Hematopoietic multipotent progenitor cell (in vitro differentiated cells): ENCODE results near the gene ARHGAP31. TPM values are rescaled to one million over a fixed set of nuclear protein-coding genes. Genes with fewer than 3 reads are reported as not detected.
"Not testable (repeated sequence)": the region's sequence is repeated elsewhere in the genome, so short reads cannot be mapped to it uniquely, and the experiment has no call there.

Experiments
- DNase-seq, 3 donors: peaks; one replicate each; pipeline ENCODE4 v3.0.0-alpha.2; 2011 to 2015; ENCODE audit warnings: low read depth in 2 of 3, low spot score in 2 of 3
- total RNA-seq: library from RNA; depleted of rRNA; stranded (reverse); fragments of >200 nt; gene quantifications from one replicate; pipeline ENCODE4 v1.2.3, GENCODE V29; 2012

The ARHGAP31 gene
- total RNA-seq, 1 donor = 2.4 TPM

DNA sequence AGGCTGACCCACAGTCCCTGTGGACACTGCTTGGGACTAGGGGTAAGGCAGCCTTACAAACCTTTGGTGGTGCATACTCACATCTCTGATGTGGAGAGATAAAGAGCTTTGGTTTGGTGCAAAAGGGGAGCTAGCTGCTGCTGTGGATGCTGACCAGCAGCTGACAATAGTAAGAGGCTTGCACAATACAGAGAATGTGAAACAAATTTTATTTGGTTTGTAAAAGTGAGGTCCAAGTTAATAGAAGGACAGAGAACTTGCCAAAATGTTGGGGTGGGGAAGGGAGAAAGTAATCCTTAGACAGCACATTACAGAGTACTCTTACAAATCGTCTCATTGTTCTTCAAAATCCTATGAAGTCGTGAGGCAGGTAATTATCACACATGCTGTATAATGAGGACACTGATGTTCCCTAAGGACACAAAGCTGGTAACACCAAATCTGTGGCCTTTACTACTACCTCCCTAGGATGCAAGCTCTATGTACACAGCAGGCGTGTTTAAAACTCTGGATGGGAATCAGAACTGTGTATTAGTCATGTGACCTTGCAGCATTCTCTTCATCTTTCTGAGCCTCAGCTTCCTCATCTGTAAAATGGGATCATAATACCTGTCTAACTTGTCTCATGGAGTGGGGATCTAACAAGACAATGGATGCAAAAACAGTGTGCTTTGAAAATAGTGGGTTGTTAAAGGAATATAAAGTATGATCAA lies 21.6 kb downstream of the ARHGAP31 start:
- DNase-seq = no peak

DNA sequence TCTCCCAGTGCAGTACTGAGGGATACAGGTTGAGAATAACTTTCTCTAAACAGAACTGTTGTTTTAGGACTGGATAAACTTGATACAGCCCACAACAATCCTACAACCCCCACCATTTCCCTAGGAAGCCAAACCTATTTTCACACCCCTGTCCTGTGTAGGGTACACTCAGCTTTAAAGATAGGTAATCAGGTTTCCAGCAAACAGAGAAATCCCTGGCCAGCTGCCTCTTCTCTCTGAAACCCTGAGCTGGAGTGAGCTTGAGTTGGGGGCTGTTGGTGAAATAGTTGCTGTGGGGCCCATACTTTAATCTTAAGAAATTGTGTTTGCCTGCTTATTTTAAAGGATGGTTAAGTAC lies 22.1 kb downstream of the ARHGAP31 start:
- DNase-seq = no peak

DNA sequence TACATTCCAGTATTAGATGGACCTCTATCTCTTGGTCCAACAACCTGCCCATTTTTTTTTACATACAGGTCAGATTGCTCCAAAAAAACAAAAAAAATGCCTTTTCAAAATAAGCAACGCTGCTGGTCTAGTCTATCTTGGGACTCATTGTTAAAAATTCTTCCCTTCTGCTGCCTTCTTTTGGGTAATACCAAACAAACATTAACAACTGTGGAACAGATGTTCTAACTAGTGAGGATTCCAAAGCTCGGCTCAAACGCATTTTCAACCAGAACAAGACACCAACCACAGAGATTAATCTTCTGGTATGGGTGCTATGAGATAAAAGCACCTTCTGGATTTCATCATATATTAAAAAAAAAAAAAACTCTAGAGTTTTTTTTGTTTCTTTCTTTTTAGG lies 24.7 kb downstream of the ARHGAP31 start:
- no peak for DNase-seq

DNA sequence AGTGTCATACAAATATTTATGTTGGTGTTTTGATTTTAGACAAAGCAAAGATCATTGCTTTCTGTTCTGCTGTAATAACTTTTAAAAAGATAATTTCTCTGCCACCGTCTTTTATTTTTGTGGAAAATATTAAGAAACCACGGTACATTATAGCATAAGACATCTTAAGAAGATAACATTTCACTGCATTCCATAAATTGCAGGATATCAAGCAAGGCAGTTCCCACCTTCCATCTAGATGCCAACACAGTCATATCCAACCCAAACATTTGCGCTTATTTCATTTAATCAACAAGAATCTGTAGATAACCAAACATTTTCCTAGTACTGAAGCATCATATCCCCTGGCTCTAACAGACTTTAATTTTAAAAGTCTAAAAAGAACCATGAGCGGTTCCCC lies 25.1 kb downstream of the ARHGAP31 start:
- DNase-seq = no peak

DNA sequence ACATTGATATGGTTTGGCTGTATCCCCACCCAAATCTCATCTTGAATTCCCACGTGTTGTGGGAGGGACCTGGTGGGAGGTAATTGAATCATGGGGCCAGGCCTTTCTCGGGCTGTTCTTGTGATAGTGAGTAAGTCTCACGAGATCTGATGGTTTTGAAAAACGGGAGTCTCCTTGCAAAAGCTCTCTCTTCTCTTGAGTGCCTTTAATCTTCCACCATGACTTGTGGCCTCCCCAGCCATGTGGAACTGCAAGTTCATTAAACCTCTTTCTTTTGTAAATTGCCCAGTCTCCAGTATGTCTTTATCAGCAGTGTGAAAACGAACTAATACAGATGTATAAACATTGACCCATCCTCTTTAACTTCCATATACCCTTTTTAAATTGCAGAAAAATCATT lies 26.6 kb downstream of the ARHGAP31 start:
- DNase-seq = not testable (repeated sequence)

DNA sequence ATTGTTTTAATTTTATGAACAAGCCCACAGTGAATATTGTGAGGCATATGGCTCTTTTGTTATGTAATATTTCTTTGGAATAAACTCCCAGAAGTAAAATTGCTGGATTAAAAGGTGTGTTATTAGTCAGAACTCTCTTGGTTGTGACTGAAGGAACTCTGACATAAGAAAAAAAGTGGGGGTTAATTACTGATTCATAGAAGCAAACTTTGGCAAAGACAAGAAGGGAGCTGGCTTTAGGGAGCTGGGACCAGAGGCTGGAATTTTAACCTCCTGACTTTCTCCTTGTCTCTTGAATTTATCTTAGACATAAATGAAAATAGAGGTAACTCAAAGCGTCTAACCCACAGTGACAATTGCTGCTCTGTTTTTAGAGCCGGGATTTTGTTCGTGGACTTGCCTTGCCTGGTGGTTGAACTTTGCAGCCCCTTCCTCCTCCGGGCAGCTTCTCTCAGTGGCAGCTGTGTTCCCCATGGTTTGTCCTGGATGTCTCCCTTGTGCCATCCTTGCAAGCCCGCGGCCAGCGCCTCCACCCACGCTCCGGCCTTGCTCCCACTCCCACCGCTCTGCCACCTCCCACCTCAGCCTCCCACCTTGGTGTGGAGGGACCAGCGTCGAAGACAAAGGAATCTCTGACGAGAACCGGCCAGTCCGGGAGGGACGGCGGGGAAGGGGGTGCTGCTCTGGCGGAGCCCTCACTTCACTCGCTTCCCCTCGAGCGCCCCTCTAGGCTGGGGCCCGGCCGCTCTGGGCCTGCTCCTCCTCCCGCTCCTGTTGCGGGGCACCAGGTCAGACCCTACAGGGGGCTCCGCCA lies 28.0 kb downstream of the ARHGAP31 start:
- no peak for DNase-seq

DNA sequence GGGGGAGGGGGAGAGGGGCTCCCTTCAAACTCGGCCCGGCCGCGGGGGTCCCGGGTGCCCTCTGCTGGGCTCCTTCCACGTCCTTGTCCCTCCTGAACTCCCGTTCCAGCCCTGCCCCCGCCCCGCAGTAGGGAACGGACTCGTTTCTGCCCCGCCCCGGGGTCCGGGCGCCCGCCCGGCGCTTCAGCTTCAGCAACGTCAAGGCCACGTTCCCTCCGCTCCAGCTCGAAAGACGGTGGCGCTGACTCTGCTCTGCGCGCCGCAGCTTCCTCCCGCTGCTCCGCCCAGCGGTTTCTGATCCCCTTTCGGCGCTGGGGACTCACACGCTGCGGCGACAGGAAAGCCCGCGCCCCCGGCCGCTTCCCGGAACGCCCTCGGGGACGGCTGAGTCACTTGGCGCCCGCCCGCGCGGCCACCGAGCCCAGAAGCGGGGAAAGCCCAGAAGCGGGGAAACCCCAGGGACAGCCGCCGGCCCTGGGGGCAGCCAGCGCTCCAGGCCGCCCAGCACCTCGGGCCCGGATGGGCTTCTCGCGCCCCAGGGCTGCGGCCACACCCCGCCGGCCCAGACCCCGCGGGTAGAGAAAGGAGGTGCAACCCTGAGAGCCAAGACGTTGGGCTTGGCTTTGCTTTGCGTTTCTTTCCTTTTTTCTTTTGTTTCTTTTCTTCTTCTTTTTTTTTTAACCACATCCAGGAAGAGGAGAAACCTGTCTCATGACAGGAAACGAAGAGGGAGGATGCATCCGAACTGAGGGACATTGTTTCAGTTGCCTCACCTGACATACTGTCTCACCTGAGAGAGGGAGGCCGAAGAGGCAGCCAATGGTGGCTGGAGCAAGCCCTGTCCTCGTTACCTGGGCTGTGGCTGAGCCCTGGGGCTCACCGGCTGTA lies 28.9 kb downstream of the ARHGAP31 start:
- DNase-seq = peak; percentile 80 to 98 (median 97)

DNA sequence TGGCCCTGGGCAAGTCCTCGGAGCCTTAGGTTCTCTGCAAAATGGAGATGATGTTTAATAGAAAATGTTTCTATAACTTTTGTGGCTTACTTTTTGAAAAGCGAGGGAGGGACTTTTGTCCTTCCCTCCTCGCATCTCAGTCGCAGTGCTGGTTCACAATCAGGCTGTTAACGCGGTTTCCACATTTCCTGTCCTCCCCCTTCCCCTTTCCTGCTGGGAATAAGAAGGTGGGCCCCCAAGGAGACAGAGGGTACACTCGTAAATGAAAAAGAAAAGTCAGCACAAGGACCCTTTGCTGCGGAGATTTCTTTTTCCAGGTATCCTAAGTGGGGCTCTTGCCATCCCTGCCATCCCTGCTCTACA lies 29.5 kb downstream of the ARHGAP31 start:
- DNase-seq = no peak

DNA sequence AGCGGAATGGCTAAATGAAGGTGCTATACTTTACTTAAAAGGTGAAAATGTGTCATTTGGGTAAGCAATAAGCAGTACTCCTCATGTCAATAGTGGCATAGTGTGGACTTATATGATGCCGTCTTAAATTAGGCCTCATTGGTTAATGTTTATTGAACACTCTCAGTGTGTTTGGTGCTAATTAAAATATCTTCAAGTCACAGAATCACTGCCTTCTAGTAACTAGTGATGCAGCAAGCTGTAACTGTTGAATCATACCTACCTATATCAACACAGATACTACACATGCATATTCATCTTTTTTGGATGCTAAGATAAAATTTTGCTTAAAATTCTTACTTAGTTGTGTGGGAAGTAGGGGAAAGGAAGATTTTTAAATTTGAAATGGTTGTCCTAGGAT lies 30.7 kb downstream of the ARHGAP31 start:
- DNase-seq = no peak

DNA sequence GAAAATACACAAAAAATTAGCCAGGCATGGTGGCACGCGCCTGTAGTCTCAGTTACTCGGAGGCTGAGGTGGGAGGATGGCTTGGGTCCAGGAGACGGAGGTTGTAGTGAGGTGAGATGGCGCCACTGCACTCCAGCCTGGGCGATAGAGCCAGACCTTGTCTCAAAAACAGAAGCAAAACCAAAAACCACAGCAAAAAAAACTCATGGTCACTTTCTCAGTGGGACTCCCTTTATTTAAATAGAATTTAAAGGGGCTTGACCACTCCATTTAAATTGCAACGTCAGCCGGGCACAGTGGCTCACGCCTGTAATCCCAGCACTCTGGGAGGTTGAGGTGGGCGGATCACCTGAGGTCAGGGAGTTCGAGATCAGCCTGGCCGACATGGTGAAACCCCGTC lies 32.8 kb downstream of the ARHGAP31 start:
- DNase-seq = no peak

DNA sequence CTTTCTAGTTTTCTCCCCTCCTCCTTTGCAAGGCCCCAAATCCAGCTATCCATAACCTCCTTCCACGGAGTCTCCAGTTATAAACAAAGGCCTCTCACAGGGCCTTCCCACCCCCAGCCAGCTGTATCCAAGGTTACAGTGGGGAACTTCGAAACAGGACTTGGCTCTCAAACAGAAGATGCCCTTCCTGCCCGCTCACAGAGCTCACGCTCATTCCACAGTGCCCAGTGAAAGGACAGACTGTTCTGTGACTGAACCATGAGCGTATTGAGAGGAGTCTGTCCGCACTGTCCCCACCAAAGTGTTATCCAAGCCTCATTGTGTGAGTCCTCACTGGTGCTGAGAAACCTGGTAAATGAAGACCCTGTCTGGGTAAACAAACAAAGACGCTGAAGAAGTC lies 35.4 kb downstream of the ARHGAP31 start:
- no peak for DNase-seq

DNA sequence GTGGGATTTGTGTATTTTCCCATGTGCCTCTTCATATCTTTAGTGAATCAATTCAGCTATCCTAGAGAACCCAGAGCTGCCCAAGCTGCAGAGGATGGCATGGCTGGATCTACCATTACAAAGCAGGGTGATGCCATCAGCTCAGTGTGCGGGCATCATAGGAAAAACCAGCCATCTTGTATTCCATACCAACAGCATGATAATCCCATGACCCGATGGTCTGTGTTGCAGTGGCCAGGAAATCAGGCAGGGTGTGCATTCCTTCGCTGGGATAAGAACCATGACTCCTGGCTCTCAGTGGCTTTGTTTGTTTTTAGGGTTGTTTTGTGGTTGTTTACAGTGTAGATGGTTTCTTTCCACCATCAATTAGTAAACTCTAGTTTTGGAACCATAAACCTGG lies 36.0 kb downstream of the ARHGAP31 start:
- DNase-seq = no peak

DNA sequence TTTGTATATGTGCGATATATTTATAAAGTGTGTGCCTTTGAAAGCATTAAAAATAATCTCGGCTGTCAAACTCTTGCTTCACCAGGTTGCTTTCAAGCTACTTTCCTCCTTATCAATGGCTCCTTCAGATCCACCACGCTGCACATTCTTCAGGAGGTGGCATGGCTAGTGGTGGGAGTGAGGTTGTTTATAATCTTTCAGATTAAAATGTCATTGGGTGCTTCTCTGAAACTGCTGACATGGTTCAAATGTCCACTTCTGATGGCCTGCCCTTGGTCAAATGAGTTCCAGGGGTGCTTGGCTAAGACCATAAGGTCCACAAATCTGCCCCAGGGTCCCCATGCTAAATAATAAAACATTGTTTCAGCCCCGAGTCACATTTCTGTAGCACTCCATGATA lies 36.7 kb downstream of the ARHGAP31 start:
- DNase-seq = no peak

DNA sequence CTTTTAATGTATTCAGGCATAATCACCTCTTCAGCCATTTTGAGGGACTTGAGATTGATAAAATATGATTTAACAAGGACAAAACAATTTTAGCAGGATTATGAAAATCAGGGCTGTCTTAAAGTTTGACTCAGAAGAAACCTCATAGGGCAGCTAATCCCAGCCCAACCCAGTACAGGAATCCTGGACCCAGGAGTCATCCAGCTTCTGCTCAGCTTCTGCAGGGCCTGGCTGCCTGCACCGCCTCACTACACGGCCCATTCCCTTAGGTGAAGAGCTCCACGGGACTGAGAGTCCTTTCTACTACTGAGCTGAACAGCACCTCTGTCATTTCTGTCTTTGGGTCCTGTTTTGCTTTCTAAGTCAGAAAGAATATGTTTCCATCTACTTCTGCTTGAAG lies 37.5 kb downstream of the ARHGAP31 start:
- DNase-seq = no peak

DNA sequence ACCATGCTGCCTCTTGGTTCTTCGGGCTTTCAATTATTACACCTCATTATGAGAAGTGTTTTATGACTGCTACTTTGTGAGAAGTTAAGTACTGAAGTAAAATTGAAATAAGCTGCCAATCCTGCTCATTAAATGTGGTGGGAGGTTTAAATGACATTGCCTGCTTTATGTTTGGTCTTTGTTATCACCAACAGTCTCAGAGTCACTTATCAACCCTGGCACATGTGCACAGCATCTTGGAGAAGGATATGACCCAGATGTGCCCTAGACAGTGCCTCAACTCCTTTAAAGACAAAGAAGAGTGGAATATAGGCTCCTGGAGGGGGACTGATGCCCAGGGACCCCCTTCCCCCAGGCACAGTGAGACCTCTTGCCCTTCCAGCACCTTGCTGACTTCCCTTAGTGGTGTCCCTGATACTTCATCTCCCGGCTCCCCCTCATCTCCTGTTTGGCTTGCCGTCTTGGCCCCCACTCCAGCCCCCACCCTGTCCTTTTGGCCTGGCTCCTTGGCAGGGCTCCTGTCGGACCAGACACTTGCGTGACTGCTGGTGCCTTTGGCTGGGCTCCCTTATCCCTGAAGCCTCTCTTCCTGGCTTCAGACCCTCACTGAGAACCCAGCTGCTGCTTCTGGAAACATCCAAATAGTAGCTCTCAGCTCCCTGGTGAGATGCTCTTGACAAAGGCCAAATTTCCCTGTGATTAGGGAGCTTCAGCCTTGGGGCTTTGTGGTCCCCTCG lies 39.8 kb downstream of the ARHGAP31 start:
- DNase-seq = no peak

DNA sequence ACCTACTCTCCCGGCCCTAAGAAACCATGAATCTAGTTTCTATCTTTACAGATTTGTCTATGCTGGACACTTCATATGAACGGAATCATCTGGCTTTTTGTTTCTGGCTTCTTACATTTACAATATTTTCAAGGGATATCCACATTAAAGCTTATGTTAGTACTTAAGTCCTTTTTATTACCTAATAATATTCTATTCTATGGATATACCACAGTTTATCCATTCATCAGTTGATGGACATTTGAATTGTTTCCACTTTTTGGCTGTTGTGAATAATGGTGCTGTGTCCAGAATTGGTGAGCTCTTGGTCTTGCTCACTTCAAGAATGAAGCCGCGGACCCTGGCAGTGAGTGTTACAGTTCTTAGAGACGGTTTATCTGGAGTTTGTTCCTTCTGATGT lies 42.6 kb downstream of the ARHGAP31 start:
- no peak for DNase-seq

DNA sequence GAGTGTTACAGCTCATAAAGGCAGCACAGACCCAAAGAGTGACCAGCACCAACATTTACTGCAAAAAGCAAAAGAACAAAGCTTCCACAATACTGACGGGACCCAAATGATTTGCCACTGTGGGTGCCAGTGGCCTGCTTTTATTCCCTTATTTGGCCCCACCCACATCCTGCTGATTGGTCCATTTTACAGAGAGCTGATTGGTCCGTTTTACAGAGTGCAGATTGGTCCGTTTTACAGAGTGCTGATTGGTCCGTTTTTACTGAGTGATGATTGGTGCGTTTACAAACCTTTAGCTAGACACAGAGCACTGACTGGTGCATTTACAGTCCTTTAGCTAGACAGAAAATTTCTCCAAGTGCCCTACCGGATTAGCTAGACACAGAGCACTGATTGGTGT lies 43.2 kb downstream of the ARHGAP31 start:
- DNase-seq = not testable (repeated sequence)

DNA sequence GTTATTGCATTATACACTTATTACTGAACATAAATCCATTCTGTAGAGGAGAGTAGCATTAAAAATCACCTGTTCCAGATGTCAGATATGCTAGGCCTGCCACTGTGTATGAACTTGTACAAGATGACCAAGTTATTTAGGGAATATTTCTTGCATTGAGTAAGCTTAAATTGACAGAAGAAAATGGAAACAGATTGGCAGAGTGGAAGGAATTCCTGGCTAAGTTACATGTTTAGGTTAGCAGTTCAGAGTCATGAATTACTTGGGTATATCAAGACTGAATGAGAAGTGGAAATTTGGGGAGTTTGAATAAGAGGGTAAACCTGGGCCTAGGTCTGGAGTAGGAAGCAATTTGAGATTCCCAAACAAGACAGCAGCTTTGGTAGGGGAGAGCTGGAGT lies 44.6 kb downstream of the ARHGAP31 start:
- no peak for DNase-seq

DNA sequence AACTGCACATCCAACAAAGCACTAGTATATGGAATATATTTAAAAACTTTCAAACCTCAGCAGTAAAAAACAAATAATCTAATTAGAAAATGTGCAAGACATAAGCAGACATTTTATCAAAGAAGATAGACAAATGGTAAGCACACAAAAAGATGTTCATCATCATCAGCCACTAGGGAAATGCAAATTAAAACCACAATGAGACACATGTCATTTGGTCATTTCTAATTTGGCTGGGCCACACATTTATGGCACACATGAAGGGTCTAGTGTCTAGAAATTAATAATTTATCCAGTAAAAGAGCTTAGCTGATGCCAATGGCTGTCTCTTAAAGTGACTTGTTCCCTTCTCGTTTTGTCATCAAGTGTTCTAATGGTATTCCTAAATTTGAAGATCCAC lies 45.8 kb downstream of the ARHGAP31 start:
- no peak for DNase-seq

DNA sequence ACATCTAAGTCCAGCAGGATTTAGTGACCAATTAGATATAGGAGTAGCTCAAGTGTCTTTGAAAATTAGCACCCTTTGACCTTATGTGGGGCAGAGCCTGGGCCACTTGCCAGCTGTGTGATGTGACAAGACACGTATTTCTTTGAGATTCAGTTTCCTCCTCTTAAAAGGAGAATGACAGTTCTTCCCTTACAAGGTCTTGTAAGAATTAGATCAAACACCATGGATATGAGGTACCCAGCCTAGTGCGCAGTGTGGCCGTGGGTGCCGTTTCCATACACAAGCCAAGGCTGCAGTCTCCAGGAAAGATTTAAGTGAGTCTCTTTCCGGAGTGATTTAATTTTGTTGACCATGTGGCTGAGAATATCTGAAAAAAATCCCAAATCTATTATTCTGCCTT lies 46.3 kb downstream of the ARHGAP31 start:
- no peak for DNase-seq

DNA sequence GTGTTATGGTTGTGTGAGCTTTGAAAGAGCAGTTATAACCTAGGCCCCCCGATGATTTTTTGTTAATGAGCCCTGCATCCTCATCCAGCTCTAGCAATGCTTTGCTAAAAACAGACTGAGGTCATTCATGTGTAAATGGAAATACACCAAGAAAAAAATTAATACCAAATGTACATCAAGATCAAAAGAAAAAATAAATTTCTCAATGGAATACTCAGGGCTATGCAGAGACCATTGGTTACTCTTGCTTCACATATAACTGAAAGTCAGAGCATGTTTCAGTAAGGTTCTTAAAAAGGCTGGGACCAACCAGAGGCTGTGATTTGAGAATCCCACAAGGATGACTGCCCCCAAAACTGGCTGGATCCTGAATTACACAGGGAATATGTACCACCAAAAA lies 48.0 kb downstream of the ARHGAP31 start:
- DNase-seq = no peak
